Dedifferentiated amniotic fluid mesenchymal stem cell (primary cell): ENCODE measurements around the gene PIAS4.
A peak's percentile ranks its signal among the peaks of the same experiment; 100 is the strongest.

Source experiments
- DNase-seq: peaks from one replicate; pipeline ENCODE4 v3.0.0-alpha.2; 2016; ENCODE audit errors: extremely low spot score

The PIAS4 gene

GRCh38 chr19:4042731-4043082, 35.2 kb downstream of the PIAS4 start:
- DNase-seq = no peak

DNA sequence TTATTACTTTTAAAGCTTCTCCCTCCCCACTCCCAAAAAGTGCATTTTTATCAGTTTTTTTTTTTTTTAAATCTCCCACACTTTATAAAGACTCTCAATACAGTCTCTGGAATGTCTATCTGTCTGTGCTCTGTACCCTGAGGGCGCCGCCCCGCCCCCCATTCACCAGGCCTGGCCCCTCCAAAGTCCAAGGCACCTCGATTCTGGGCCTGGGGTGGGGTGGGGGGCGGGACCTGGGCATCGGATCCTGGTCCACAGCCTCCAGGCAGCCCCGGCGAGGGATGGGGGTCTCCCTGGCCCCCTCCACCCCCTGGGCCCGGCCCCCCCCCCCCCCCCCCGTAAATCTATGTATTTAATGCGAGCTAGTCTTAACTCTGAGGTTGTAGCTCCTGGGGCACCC, 35.9 kb downstream of the PIAS4 start:
- DNase-seq = no peak

DNA sequence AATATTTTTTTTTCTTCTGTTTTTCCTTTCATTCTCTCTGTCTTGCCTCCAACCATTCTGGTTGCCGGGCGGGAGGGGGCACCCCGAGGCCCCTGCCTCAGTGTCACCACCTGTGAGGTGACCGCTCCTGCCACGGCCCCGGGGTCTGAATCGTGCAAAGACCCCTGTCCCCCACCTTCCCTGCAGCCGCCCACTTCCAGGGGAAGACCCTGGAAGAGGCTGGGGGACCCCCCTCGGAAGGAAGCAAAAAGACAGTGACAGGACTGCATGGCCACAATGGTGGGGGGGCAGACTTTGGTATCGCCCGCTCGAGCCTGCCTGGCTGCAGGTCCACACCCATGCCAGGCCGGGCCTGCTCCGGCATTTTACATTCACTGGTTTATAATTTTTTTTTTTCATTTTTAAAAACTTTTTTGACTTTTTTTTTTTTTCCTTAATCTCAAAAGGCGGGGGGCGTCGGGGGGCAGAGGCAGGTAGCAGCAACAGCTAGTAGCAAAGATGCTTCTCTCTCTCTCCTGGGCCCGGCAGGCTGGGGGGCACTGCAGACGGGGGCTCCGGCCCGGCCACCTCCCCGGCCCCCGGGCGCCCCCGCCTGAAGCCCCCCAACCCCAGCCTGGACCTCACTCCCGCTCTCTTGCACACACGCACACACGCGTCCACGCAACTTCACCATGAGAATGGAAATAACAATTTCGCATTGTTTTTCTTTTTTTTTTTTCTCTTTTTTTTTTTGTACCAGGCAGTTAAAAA, 36.6 kb downstream of the PIAS4 start:
- no peak for DNase-seq

DNA sequence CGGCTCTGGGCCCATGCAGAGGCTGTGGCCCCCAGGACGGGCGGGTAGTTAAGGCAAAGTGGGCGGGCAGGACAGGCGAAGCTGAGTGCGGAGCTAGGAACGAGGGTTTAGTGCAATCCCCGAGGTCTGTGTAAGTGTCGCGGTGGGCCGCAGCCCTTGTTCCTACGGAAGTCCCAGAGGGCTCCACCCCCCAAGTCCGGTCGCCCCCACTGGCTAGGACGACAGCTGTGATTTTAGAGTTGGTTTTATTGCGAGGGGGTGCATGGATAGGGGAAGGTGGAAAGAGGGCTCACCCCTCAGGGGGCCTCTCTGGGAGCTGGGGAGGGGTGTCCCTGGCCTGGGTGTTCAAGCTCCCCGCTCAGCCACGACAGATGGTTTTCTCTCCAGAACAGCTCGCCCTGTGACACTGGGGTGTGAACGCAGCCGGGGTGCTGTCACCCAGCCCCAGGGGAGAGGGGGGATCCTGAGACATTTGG, 37.5 kb downstream of the PIAS4 start:
- DNase-seq = no peak

GRCh38 chr19:4045597-4046361, 38.2 kb downstream of the PIAS4 start:
- DNase-seq = no peak

DNA sequence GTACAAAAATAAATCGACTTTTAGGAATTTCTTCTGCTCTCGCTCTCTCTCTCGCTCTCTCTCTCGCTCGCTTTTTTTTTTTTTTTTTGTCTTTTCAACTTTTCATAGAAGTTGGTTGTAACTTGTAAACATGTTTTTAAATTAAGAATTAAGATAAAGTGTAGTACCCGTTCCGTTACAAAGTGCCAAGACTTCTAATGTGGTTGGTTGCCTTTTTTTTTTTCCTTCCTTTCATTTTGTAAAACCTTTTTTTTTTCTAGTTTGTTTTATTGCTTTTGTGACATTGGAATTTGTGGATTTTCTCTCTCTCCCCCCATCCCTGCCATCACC, 38.8 kb downstream of the PIAS4 start:
- no peak for DNase-seq

DNA sequence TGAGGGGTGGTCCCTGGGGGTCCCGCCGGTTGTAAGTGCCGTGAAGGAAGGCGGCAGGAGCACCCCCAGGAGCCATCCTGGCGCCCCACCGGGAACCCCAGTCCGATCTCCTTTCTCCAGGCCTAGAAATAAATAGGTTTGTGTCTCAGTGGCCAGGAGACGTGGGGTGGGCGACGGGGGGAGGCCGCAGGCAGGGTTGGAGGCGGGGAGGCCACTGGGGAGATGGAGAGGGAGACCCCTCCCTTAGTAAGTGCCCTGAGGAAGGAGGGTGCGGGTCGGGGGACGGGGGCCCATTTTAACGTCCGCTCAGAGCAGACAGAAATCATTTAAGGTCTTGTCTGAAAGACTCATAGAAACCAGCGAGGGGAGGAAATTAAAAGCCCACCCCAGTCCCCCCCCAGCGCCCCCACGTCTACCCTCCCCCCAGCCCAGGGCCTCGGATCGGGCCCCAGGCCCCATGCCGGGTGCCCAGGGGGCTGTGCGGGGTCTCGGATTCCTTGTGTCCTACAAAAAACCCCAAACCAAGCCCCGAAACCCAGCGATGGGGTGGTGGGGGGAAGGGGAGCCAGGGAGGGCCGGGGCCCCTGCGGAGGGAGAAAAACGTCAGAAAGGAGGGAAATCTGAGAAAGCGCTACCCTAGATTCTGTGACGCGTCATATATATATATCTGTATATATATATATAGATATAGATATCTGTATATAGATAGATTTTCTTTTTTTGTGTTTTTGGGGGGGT, 39.6 kb downstream of the PIAS4 start:
- no peak for DNase-seq

DNA sequence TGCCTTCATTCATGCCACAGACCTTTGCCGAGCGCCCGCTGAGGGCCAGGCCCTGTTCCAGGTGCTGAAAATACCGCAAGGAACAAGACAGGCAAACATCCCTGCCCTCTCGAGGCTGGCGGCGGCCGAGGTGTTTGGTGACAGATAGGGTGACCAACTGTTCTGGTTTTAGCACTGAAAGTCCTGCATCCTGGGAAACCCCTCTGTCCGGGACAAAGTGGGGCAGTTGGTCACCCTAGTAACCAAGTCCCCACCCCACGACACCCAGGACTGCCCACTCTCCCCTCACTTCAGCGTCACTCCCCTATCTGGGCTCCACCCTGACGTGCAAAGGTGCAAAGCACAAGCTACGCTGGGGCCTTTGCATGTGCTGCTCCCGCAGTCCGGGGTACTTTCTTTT, 41.9 kb downstream of the PIAS4 start:
- DNase-seq = no peak

DNA sequence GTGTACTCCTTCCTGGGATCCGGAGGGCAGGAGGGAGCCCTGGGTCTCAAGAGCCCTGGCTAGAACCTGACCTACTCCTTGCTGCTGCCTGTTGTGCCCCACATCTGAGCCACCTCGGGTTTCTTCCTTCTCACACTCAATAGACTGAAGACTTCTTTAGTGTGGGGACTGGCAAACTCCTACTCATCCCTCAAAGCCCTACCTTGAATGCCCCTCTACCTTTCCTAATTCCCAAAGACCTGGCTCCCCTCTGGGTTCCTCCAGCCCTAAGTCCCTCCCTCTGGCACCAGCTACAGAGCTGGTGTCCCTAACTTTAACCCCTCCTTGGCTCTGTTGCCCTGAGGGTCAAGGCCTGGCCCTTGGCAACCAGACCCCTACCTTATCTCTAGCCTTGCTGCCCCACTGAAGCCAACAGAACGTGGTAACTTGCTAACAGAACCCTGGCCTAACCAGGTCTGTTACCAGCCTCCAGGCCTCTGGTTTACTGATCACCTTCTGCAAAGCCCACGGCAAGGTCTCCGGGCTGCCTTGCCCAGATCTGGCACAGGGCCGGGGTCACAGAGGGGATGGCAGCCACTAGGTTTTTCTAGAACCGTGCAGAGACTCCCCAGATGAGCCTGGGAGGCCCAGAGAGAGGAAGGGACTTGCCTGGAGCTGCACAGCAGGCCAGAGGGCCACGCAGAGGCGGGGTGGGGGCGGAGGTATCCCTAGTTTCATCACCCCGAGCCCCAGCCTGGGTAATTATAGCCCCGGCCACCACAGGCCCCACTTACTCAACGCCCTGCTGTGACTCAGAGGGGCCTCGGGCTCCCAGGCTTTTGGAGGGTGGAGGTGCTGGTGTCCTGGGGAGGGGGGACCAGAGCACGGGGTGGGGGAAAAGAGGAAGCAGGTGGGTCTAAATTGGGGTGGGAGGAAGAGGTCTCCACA, 43.9 kb downstream of the PIAS4 start:
- no peak for DNase-seq

DNA sequence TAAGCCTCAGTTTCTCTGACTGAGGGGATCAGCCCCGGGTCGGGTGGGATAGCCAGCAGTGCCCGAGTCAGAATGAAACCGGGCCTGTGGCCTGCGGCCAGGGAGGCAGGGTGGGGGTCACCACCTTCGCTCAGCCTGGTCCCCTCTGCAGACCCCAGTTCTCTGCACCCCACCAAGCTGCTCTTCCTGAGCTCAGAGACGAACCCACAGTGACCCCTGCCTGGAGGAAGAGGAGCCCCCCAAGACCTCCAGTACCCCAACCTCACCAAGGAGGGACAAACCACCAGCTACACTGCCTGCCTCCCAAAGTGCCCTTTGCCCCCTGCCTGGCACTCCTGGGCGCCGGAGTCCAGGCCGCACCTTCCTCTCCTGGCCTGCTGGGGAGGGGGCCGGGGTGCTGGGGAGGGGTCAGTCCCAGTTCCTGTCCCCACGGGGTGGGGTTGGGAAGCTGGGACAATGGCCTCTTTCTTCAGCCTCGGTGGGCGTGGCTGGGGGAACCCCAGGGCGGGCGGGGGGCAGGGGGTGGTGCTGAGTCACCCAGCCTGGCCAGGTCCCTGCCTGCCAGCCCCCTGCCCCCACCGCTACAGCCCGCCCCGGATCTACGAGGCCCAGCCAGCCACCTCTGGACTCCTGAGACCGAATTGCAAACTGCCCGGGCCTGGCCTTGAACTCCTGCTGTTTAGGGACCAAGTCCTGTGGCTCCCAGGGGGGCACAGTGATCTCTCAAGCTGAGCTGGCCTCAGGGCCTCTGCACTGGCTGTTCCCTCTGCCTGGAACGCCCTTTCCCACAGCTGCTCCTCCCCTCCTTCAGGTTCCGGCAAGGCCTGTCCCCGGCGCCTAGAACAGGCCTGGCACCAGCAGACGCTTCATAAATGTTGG, 44.8 kb downstream of the PIAS4 start:
- no peak for DNase-seq

DNA sequence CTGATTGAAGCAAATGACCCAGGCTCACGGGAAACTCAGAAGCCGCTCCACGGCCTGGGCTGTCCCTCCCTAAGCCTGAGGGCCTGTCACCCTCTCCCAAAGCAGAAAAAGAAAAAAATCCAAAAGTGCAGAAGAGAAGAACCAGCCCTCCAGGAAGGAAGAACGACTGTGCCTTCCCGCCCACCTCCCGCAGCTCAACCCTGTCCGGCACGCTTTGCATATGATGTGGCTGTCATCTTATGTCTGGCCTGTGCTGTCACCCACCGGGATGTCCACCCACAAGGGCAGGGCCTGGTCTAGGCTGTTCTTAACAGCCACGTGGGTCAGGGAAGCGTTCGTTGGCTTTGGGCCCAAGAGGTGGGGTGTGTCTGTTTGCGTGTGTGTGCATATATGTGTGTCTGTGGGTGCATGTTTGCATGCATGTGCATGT, 45.5 kb downstream of the PIAS4 start:
- DNase-seq = no peak

- no peak for DNase-seq
Observed at GRCh38 chr19:4053423-4054324, 46.1 kb downstream of the PIAS4 start.

GRCh38 chr19:4054441-4055208, 47.1 kb downstream of the PIAS4 start:
- DNase-seq = no peak

GRCh38 chr19:4055209-4055552, 47.6 kb downstream of the PIAS4 start:
- DNase-seq = no peak

DNA sequence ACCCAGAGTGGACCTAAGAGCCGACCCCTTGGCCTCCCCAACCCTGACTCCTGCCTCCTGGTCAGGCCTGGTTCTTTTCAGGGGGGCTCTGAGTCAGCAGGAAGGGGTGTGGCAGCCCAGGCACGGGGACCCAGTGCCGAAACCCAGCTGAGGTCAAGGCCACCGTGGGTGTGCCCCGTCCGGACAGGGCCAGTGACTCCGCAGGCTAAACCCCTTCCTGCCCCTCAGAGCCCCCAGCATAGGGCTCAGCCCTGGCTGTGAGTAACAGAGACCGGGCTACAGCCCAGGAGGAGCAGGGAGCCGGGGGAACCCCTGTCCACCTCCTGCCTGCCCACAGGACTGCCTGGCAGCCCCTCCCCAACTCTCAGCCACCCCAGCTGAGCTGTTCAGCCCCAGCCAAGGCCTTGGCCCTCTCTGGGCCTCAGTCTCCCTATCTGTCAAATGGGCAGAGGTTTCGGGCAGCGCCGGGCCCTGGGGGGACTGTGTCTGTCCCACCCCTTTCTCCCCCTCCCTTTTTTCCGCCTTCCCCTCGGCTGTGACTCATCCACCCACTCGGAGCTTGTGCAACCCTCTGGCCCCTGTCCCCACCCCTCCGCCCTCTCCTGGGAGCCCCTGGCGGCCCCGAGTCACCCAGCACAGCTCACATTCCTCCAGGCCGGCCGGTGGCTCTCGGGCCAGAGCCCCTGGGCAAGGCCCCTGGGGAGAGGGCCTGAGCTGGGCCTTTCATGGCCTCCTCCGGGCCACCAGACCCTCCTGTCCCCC, 50.6 kb downstream of the PIAS4 start:
- DNase-seq = peak; percentile 52

DNA sequence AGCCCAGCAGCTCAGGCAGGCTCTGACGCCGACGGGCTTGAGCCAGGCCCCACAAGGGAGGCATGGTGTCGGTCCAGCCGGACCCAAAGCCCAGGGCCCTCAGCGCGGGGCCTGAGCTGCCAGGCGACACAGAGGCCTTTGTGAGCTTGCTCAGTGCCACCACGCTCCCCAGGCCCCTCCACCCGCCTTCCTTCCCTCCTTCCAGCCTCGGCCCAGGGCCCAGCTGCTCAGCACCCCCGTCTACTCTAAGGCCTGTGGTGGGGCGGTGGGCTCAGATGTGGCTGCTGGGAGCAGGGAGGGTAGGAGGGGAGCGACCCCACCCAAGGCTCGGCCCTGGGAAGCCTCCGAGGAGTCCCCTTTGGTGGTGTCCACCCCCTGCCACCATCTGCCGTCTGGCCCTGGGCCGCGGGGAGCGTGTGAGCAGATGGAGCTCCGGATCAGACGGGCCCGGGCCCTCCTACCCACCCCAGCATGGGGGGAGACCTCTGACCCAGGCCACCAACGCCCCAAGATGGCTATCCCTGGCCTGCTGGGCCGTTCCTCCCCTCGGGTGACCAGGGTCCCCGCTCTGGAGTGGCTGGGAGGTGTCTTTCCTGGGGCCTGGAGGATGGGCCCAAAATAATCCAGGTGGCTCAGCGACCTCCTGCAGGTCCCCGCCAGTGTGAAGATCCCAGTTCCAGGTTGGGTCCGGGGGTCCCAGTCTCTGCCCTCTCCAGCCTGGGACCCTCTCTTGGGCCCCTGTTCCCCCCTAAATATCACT, 51.3 kb downstream of the PIAS4 start:
- DNase-seq = no peak

GRCh38 chr19:4059453-4059871, 51.9 kb downstream of the PIAS4 start:
- no peak for DNase-seq
